Muscle of leg (tissue), 11 donors: ENCODE results near the gene TADA2B. TPM values are rescaled to one million over a fixed set of nuclear protein-coding genes. Genes with fewer than 3 reads are reported as not detected.
"Not testable (repeated sequence)": the region's sequence is repeated elsewhere in the genome, so short reads cannot be mapped to it uniquely, and the experiment has no call there.

Source experiments
- DNase-seq: peaks from one replicate; pipeline ENCODE4 v3.0.0; 2013
- H3K27ac ChIP-seq: one replicate; pipeline ENCODE4 v1.5.1; 2013; ENCODE audit warnings: mild to moderate bottlenecking, low read length, control low read depth
- H3K27me3 ChIP-seq: one replicate; pipeline ENCODE4 v1.6.1; 2013; ENCODE audit warnings: low read length; ENCODE audit not compliant: control insufficient read depth, insufficient read depth
- H3K36me3 ChIP-seq: one replicate; pipeline ENCODE4 v1.6.1; 2013; ENCODE audit warnings: low read length; ENCODE audit not compliant: control insufficient read depth, insufficient read depth
- H3K4me1 ChIP-seq: one replicate; pipeline ENCODE4 v1.6.1; 2013; ENCODE audit warnings: low read length; ENCODE audit not compliant: control insufficient read depth, insufficient read depth
- H3K4me3 ChIP-seq: one replicate; pipeline ENCODE4 v1.5.1; 2013; ENCODE audit warnings: low read length, control low read depth
- H3K9me3 ChIP-seq: replicated peaks from 2 replicates; pipeline ENCODE4 v1.6.1; 2013; ENCODE audit warnings: low read depth, low read length; ENCODE audit not compliant: control insufficient read depth
- WGBS: methylation state at CpG from one replicate; pipeline ENCODE4 v1.1.5; 2013; ENCODE audit warnings: missing lambda C conversion rate; ENCODE audit not compliant: insufficient coverage; 5-methylcytosine and 5-hydroxymethylcytosine counted together
- polyA plus RNA-seq, 8 donors: library from polyadenylated mRNA; unstranded; fragments of 120-200 nt; gene quantifications; one replicate each; pipeline versions ENCODE4 v1.2.1 to v1.2.3, GENCODE V29; 2013; ENCODE audit warnings: inconsistent platforms in 1 of 8, low replicate concordance in 1 of 8; ENCODE audit not compliant: insufficient read length in 8 of 8, insufficient read depth in 1 of 8
- total RNA-seq: library from RNA; stranded (reverse); fragments of 120-200 nt; gene quantifications from one replicate; pipeline ENCODE4 v1.2.4, GENCODE V29; 2013

The TADA2B gene
- total and polyA plus RNA-seq, 9 donors: 15.9 to 26.1 (median 22.3) TPM

DNA sequence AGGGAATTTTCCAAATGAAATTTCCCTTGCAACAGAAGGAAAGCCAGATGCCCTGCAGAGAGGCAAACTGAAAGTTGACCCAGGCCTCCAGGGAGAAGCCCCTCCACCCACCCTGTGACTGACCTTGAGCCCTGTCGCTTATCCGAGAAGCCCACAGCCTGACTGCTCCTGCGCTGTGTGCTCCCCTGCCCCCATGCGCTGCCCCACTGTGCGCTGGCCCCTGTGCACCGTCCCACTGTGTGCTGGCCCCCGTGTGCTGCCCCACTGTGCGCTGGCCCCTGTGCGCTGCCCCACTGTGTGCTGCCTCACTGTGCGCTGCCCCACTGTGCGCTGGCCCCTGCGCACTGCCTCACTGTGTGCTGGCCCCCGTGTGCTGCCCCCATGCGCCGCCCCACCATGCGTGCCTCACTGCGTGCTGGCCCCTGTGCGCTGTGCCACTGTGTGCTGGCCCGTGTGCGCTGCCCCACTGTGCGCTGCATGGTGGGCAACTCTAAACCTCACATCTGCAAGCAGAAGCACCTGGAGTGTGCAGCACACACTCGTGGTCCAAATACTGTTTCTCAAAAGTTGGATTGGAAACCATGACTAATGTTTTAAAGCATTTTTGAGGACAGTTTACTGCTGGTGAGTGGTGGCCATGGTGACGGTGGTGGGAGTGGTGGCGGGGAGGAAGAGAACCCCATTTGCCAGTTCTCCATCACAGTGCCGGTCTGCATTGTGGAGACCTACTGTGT lies 33.0 kb downstream of the TADA2B start:
- Histone ChIP-seq H3K9me3 (no peaks in the 10 kb centered on the region), H3K4me1 (peaks cover 27% of the 10 kb centered on the region), H3K36me3 (no peaks in the 10 kb centered on the region), H3K4me3 (no peak overlapping the region), H3K27me3 (no peaks in the 10 kb centered on the region), H3K27ac (no peak overlapping the region)
- WGBS: 80% methylated on average over 24 of the region's 25 CpGs
- DNase-seq: no peak

DNA sequence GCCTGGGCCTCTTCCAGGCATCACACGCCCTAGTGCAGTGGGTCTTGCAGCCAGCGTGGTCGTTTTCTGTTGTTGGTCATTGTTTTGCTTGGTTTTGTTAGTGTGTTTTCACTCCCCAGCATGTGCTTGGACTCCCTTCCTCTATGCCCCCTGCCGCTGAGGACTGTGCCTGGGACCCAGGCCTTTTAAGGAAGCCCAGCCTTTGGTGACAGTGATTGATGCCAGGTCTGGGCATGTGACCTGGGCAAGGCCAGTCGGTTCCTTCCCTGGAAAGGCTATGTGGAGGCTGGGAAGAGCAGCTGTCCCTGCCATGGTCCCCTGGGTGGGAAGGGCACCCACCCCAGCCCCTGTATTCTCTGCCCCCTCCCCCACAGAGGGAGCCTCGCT lies 33.5 kb downstream of the TADA2B start:
- H3K4me1 ChIP-seq: peaks cover 28% of the 10 kb centered on the region
- H3K27ac ChIP-seq: no peak overlapping the region
- H3K4me3 ChIP-seq: no peak overlapping the region
- H3K36me3 ChIP-seq: no peaks in the 10 kb centered on the region
- H3K27me3 ChIP-seq: peaks cover 2% of the 10 kb centered on the region
- H3K9me3 ChIP-seq: no peaks in the 10 kb centered on the region
- 67% methylated on average over 1 of the region's 6 CpGs for WGBS
- no peak for DNase-seq

DNA sequence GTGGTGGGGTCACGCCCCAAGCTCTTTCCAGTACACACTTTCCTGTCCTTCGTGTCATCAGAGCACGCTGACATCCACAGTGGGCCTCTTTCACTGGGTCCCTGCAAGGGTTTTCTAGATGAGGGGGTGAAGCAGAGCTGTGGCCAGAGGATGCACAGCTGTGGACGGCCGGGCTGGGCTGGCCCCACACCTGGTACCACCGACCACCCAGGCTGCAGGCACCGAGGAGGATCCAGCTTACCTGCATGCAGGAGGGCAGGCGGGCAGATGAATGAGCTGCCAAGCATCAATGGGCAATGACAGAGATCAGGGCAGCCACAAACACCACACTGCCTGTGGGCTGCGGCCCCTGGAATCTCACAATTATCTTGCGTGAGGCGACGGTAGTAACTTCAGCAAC lies 34.2 kb downstream of the TADA2B start:
- WGBS: 77% methylated on average over 9 of the region's 12 CpGs
- no peaks in the 10 kb centered on the region for H3K36me3 ChIP-seq
- H3K4me1 ChIP-seq: peaks cover 32% of the 10 kb centered on the region
- no peak overlapping the region for H3K27ac ChIP-seq
- no peaks in the 10 kb centered on the region for H3K9me3 ChIP-seq
- no peak overlapping the region for H3K4me3 ChIP-seq
- peaks cover 6% of the 10 kb centered on the region for H3K27me3 ChIP-seq
- no peak for DNase-seq

DNA sequence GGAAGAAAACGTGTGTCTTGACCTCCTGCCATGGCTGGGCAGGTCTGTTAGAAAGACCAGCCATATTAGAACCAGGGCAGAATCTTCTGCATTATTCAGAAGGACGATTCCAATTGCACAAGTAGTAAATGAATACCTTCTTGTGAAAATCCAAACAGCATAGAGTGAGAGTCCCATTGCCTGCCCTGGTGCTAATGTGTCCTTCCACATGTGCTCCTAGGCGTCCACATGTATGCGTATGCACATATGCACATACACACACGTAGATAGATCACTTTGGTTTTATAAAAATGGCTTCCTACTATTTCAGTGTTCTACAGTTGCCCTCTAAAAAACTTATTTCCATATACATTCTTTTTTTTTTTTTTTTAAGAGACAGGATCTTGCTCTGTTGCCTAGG lies 34.9 kb downstream of the TADA2B start:
- DNase-seq: no peak
- Histone ChIP-seq H3K4me3 (no peak overlapping the region), H3K36me3 (no peaks in the 10 kb centered on the region), H3K27ac (no peak overlapping the region), H3K27me3 (peaks cover 6% of the 10 kb centered on the region), H3K9me3 (no peaks in the 10 kb centered on the region), H3K4me1 (peaks cover 32% of the 10 kb centered on the region)
- 80% methylated on average over 4 of the region's 5 CpGs for WGBS

DNA sequence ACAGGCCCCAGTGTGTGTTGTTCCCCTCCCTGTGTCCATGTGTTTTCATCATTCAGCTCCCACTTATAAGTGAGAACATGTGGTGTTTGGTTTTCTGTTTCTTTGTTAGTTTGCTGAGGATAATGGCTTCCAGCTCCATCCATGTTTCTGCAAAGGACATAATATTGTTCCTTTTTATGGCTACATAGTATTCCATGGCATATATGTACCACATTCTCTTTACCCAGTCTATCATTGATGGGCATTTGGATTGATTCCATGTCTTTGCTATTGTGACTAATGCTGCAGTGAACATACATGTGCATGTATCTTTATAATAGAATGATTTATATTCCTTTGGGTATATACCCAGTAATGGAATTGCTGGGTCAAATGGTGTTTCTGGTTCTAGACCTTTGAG lies 36.3 kb downstream of the TADA2B start:
- not testable (repeated sequence) for H3K27ac ChIP-seq, DNase-seq, H3K9me3 ChIP-seq, H3K4me3 ChIP-seq, H3K36me3 ChIP-seq
- Histone ChIP-seq H3K4me1 (peaks cover 20% of the 10 kb centered on the region), H3K27me3 (peaks cover 16% of the 10 kb centered on the region)

DNA sequence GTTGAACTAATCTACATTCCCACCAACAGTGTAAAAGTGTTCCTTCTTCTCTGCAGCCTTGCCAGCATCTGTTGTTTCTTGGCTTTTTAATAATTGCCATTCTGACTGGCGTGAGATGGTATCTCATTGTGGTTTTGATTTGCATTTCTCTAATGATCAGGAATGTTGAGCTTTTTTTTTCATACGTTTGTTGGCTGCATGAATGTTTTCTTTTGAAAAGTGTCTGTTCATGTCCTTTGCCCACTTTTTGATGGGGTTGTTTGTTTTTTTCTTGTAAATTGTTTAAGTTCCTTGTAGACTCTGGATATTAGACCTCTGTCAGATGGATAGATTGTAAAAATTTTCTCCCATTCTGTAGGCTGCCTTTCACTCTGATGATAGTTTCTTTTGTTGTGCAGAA lies 36.7 kb downstream of the TADA2B start:
- DNase-seq, H3K4me3 ChIP-seq, H3K27ac ChIP-seq, H3K9me3 ChIP-seq, H3K36me3 ChIP-seq: not testable (repeated sequence)
- Histone ChIP-seq H3K27me3 (peaks cover 16% of the 10 kb centered on the region), H3K4me1 (peaks cover 16% of the 10 kb centered on the region)
- no CpG with 5 or more reads among the region's 2 CpGs for WGBS

DNA sequence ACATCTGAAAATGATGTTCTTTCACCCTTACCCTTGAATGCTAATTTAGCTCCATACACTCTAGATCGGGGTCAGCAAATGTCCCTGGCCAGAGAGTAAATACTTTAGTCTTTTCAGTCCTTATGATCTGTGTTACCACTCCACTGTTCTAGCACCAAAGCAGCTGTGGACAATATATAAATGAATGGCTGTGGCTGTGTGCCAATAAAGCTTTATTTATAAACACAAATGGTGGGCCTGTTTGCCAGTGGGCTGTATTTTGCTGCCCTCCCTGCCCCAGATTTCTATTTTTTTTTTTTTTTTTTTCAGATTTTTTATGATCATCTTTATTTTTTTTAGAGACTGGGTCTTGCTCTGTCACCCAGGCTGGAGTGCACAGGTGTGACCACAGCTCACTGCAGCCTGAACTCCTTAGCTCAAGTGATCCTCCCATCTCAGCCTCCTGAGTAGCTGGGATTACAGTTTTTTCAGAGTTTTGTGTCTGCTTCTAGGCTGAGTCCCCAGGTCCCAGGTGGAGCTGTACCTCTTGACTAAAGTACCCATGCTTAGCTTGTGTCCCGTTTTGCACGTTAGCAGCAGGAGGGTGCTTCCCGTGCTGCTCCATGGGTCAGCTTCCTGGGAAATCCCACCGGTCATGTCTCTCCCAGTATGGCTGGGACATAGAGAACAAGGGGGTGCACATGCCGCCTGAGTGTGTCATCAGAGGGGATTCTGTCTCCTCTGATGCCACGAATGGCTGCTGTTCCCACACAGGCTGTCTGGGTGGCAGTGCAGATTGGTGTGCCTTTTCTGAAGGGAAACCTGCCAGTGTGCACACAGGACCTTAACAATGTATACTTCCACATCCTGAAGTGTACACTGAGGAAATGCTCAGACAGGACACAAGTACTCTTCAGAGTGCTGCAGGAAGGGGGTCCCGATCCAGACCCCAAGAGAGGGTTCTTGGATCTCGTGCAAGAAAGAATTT lies 40.7 kb downstream of the TADA2B start:
- H3K36me3 ChIP-seq: no peaks in the 10 kb centered on the region
- H3K9me3 ChIP-seq: no peaks in the 10 kb centered on the region
- WGBS: 67% methylated on average over 6 of the region's 9 CpGs
- DNase-seq: no peak
- H3K4me1 ChIP-seq: peaks cover 5% of the 10 kb centered on the region
- no peak overlapping the region for H3K27ac ChIP-seq
- no peak overlapping the region for H3K4me3 ChIP-seq
- peaks cover 16% of the 10 kb centered on the region for H3K27me3 ChIP-seq

DNA sequence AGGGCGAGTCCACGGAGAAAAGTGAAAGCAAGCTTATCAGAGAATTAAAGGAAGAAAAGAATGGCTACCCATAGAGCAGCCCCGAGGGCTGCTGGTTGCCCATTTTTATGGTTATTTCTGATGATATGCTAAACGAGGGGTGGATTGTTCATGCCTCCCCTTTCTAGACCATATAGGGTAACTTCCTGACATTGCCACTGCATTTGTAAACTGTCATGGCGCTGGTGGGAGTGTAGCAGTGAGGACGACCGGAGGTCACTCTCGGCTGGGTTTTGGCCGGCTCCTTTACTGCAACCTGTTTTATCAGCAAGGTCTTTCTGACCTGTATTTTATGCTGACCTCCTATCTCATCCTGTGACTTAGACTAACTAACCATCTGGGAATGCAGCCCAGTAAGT lies 41.4 kb downstream of the TADA2B start:
- DNase-seq, H3K36me3 ChIP-seq, H3K27ac ChIP-seq, H3K9me3 ChIP-seq, H3K4me3 ChIP-seq, H3K4me1 ChIP-seq: not testable (repeated sequence)
- WGBS: 56% methylated on average over 8 of the region's 9 CpGs
- peaks cover 16% of the 10 kb centered on the region for H3K27me3 ChIP-seq

DNA sequence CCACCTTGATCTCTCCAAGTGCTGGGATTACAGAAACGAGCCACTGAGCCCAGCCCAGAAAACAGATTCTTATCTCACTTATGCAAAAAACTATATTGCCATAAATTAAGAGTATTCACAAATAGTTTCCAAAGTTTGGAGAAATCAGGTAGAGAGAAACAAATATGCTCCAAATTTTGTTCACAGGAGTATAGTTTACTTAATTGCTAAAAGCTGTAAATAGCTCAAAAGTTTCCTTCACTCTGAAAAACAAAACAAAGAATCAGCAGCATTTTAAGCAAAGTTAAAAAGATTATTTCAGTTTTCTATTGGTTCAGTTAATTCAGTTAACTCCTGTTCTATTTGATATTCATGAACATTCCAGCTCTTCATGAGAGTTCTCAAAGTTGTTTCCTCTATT lies 43.2 kb downstream of the TADA2B start:
- H3K27ac ChIP-seq: no peak overlapping the region
- no peak overlapping the region for H3K4me3 ChIP-seq
- H3K4me1 ChIP-seq: peaks cover 11% of the 10 kb centered on the region
- DNase-seq: no peak
- peaks cover 16% of the 10 kb centered on the region for H3K27me3 ChIP-seq
- H3K36me3 ChIP-seq: no peaks in the 10 kb centered on the region
- no CpG with 5 or more reads among the region's 1 CpG for WGBS
- H3K9me3 ChIP-seq: no peaks in the 10 kb centered on the region

DNA sequence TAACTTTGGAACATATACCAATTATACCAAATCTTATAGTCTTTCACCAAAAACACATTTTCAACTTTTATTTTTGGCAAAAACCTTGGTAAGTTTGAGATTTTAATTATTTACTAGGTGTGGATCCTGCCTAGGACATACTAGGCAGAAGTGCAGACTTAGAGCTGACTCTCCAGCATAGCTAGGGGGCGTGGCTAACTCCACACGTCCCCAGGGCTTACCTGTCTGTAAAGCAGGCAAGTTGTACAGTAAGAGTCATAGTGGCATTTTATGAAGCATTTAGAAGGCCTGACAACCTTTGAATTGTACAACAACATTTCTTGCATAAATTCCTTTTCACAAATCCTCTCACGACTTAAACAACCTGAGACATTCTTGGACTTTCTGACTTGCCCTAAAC lies 43.9 kb downstream of the TADA2B start:
- no peak for DNase-seq
- Histone ChIP-seq H3K27me3 (peaks cover 10% of the 10 kb centered on the region), H3K27ac (no peak overlapping the region), H3K4me3 (no peak overlapping the region), H3K4me1 (peaks cover 6% of the 10 kb centered on the region), H3K9me3 (no peaks in the 10 kb centered on the region), H3K36me3 (no peaks in the 10 kb centered on the region)
- WGBS: 100% methylated on average over 1 of the region's 3 CpGs
